Measurements from ENCODE around the gene CSGALNACT2. TPM values are rescaled to one million over a fixed set of nuclear protein-coding genes. Genes with fewer than 3 reads are reported as not detected.

Gene CSGALNACT2
- total RNA-seq, 1 donor: 17.3 TPM

- no peak for DNase-seq (ENCODE audit: low read depth)
- no peak overlapping the region for H3K4me3 ChIP-seq (ENCODE audit: low read depth, low read length)
- no peak for TF ChIP-seq CTCF (IDR thresholded peaks at IDR 0.05; ENCODE audit: insufficient read depth, low read depth, low read length)
Observed at GRCh38 chr10:43222210-43222720, 84.0 kb downstream of the CSGALNACT2 start.

GRCh38 chr10:43223056-43223455 is 84.8 kb downstream of the CSGALNACT2 start:
- no peak for DNase-seq (ENCODE audit: low read depth)
- no peak overlapping the region for H3K4me3 ChIP-seq (ENCODE audit: low read depth, low read length)
- TF ChIP-seq CTCF (IDR thresholded peaks at IDR 0.05; ENCODE audit: insufficient read depth, low read depth, low read length): no peak

GRCh38 chr10:43224321-43224720 is 86.1 kb downstream of the CSGALNACT2 start:
- H3K4me3 ChIP-seq (ENCODE audit: low read depth, low read length): no peak overlapping the region
- TF ChIP-seq CTCF (IDR thresholded peaks at IDR 0.05; ENCODE audit: insufficient read depth, low read depth, low read length): no peak
- DNase-seq (ENCODE audit: low read depth): no peak

- H3K4me3 ChIP-seq (ENCODE audit: low read depth, low read length): no peak overlapping the region
- no peak for DNase-seq (ENCODE audit: low read depth)
- TF ChIP-seq CTCF (IDR thresholded peaks at IDR 0.05; ENCODE audit: insufficient read depth, low read depth, low read length): no peak
Observed at GRCh38 chr10:43225004-43225786, 87.0 kb downstream of the CSGALNACT2 start.

- no peak overlapping the region for H3K4me3 ChIP-seq (ENCODE audit: low read depth, low read length)
- no peak for DNase-seq (ENCODE audit: low read depth)
- no peak for TF ChIP-seq CTCF (IDR thresholded peaks at IDR 0.05; ENCODE audit: insufficient read depth, low read depth, low read length)
Observed at GRCh38 chr10:43225787-43226153, 87.5 kb downstream of the CSGALNACT2 start.

- no peak for TF ChIP-seq CTCF (IDR thresholded peaks at IDR 0.05; ENCODE audit: insufficient read depth, low read depth, low read length)
- DNase-seq (ENCODE audit: low read depth): no peak
- H3K4me3 ChIP-seq (ENCODE audit: low read depth, low read length): no peak overlapping the region
Observed at GRCh38 chr10:43226441-43226840, 88.2 kb downstream of the CSGALNACT2 start.

All from fibroblast of villous mesenchyme (primary cell).